Measurements from ENCODE around the gene RPS19.
"Not testable (repeated sequence)": the region's sequence is repeated elsewhere in the genome, so short reads cannot be mapped to it uniquely, and the experiment has no call there.

RPS19 gene

GRCh38 chr19:41912899-41913537 is 53.0 kb downstream of the RPS19 start:
- H3K4me3 ChIP-seq (ENCODE audit: low read depth, low read length) = no peak overlapping the region
- CTCF ChIA-PET = no interaction called here
- POLR2A ChIA-PET = interaction anchor here (0.5 kb wide), 1 partner anchor 49 kb away, joined by 4 read pairs; no protein-coding TSS in a partner anchor
- DNase-seq (ENCODE audit: low read depth, low spot score) = no peak
- no peak for TF ChIP-seq CTCF (IDR thresholded peaks at IDR 0.05; ENCODE audit: insufficient read depth, low read length, missing control alignments)

GRCh38 chr19:41913538-41914423 is 53.7 kb downstream of the RPS19 start:
- H3K4me3 ChIP-seq (ENCODE audit: low read depth, low read length) = no peak overlapping the region
- CTCF ChIA-PET = no interaction called here
- TF ChIP-seq CTCF (IDR thresholded peaks at IDR 0.05; ENCODE audit: insufficient read depth, low read length, missing control alignments) = no peak
- DNase-seq (ENCODE audit: low read depth, low spot score) = no peak
- POLR2A ChIA-PET = no interaction called here

GRCh38 chr19:41914424-41914834 is 54.4 kb downstream of the RPS19 start:
- CTCF ChIA-PET; H3K4me3 ChIP-seq (ENCODE audit: low read depth, low read length); DNase-seq (ENCODE audit: low read depth, low spot score); POLR2A ChIA-PET: not testable (repeated sequence)

- no peak overlapping the region for H3K4me3 ChIP-seq (ENCODE audit: low read depth, low read length)
- no peak for DNase-seq (ENCODE audit: low read depth, low spot score)
Measured at GRCh38 chr19:41915021-41915775, 55.1 kb downstream of the RPS19 start.

GRCh38 chr19:41915776-41916414 is 55.8 kb downstream of the RPS19 start:
- no peak for DNase-seq (ENCODE audit: low read depth, low spot score)
- H3K4me3 ChIP-seq (ENCODE audit: low read depth, low read length) = no peak overlapping the region
- no peak for TF ChIP-seq CTCF (IDR thresholded peaks at IDR 0.05; ENCODE audit: insufficient read depth, low read length, missing control alignments)
- CTCF ChIA-PET = no interaction called here
- POLR2A ChIA-PET = no interaction called here

More at GRCh38 chr19:41915021-41915775, 55.1 kb downstream of the RPS19 start:
- TF ChIP-seq CTCF (IDR thresholded peaks at IDR 0.05; ENCODE audit: insufficient read depth, low read length, missing control alignments) = no peak
- CTCF ChIA-PET = no interaction called here
- POLR2A ChIA-PET = no interaction called here

- H3K4me3 ChIP-seq (ENCODE audit: low read depth, low read length) = no peak overlapping the region
- no peak for TF ChIP-seq CTCF (IDR thresholded peaks at IDR 0.05; ENCODE audit: insufficient read depth, low read length, missing control alignments)
- ChIA-PET POLR2A (no interaction called here), CTCF (no interaction called here)
- DNase-seq (ENCODE audit: low read depth, low spot score) = no peak
Measured at GRCh38 chr19:41917676-41918075, 57.6 kb downstream of the RPS19 start.
